Loucy (cell line): Measurements from ENCODE around the gene DNAJC8.

Experiments used
- CTCF ChIP-seq: fragments of 200-600 bp; sonication (generic); conservative IDR thresholded peaks from 2 replicates; pipeline ENCODE4 v1.5.1; 2014; ENCODE audit warnings: mild to moderate bottlenecking, antibody characterized with exemption, low read length
- EZH2phosphoT487 ChIP-seq: fragments of 200-600 bp; IDR thresholded peaks from 2 replicates; pipeline ENCODE4 v1.6.1; 2018; ENCODE audit warnings: antibody characterized with exemption, mild to moderate bottlenecking, moderate library complexity, borderline replicate concordance

GRCh38 chr1:28260803-28261174 is 28.0 kb upstream of the DNAJC8 start:
- TF ChIP-seq CTCF (no peak), EZH2phosphoT487 (no peak)
